GM21619 (cell line): ENCODE measurements around the gene EARS2.
A peak's percentile ranks its signal among the peaks of the same experiment; 100 is the strongest.
"Not testable (repeated sequence)": the region's sequence is repeated elsewhere in the genome, so short reads cannot be mapped to it uniquely, and the experiment has no call there.

Experiments used
- ATAC-seq: cut with Tn5 transposase; IDR thresholded peaks from one replicate; pipeline ENCODE4 v1.9.1; 2021; ENCODE audit not compliant: unreplicated experiment

The EARS2 gene

GRCh38 chr16:23528644-23529310, 28.4 kb downstream of the EARS2 start:
- no peak for ATAC-seq

GRCh38 chr16:23527961-23528643, 29.0 kb downstream of the EARS2 start:
- no peak for ATAC-seq

- no peak for ATAC-seq
Observed at GRCh38 chr16:23524886-23525285, 32.3 kb downstream of the EARS2 start.

GRCh38 chr16:23523876-23524385, 33.2 kb downstream of the EARS2 start:
- no peak for ATAC-seq

GRCh38 chr16:23523321-23523720, 33.8 kb downstream of the EARS2 start:
- no peak for ATAC-seq

- ATAC-seq: no peak
Observed at GRCh38 chr16:23521965-23522364, 35.2 kb downstream of the EARS2 start.

- ATAC-seq: no peak
Observed at GRCh38 chr16:23521037-23521743, 36.0 kb downstream of the EARS2 start.

GRCh38 chr16:23520500-23520899, 36.6 kb downstream of the EARS2 start:
- ATAC-seq: no peak

GRCh38 chr16:23519282-23519681, 37.9 kb downstream of the EARS2 start:
- ATAC-seq: no peak

- ATAC-seq: no peak
Observed at GRCh38 chr16:23518435-23518891, 38.7 kb downstream of the EARS2 start.

- ATAC-seq: no peak
Observed at GRCh38 chr16:23516366-23517137, 40.6 kb downstream of the EARS2 start.

GRCh38 chr16:23515881-23516280, 41.3 kb downstream of the EARS2 start:
- ATAC-seq: no peak

- no peak for ATAC-seq
Observed at GRCh38 chr16:23514381-23515152, 42.6 kb downstream of the EARS2 start.

GRCh38 chr16:23512168-23512695, 44.9 kb downstream of the EARS2 start:
- ATAC-seq: no peak

- no peak for ATAC-seq
Observed at GRCh38 chr16:23511731-23512130, 45.4 kb downstream of the EARS2 start.

- ATAC-seq: not testable (repeated sequence)
Observed at GRCh38 chr16:23510915-23511270, 46.3 kb downstream of the EARS2 start.

GRCh38 chr16:23510164-23510914, 46.8 kb downstream of the EARS2 start, which contains the start of gene GGA2:
GGA2 (minus strand) TSS chr16:23510494; CDS start chr16:23510411, 83 bp downstream.
- peak; percentile 79 for ATAC-seq

- peak; percentile 10 for ATAC-seq
Observed at GRCh38 chr16:23509782-23510163, 47.4 kb downstream of the EARS2 start.

- ATAC-seq: no peak
Observed at GRCh38 chr16:23509441-23509754, 47.8 kb downstream of the EARS2 start.
